Progenitor cell of endocrine pancreas (in vitro differentiated cells): ENCODE data around the gene ARID1B. TPM values are rescaled to one million over a fixed set of nuclear protein-coding genes. Genes with fewer than 3 reads are reported as not detected.

Experiments
- DNase-seq: peaks from one replicate; pipeline ENCODE4 v3.0.0; 2021; ENCODE audit warnings: low spot score; ENCODE audit not compliant: unreplicated experiment
- H3K27ac Mint-ChIP-seq: 2 replicates; pipeline ENCODE4 v1.8.0; 2021; ENCODE audit warnings: mild to moderate bottlenecking, moderate library complexity, mixed read lengths
- H3K27me3 Mint-ChIP-seq: 2 replicates; pipeline ENCODE4 v1.8.0; 2021; ENCODE audit warnings: mixed read lengths
- H3K36me3 Mint-ChIP-seq: 2 replicates; pipeline ENCODE4 v1.8.0; 2022; ENCODE audit warnings: mixed read lengths; ENCODE audit not compliant: insufficient read depth
- H3K4me1 Mint-ChIP-seq: 2 replicates; pipeline ENCODE4 v1.8.0; 2021; ENCODE audit warnings: low read depth, mixed read lengths
- H3K4me3 Mint-ChIP-seq: 2 replicates; pipeline ENCODE4 v1.8.0; 2021; ENCODE audit warnings: low read depth, mild to moderate bottlenecking, moderate library complexity, mixed read lengths
- H3K9me3 Mint-ChIP-seq: 2 replicates; pipeline ENCODE4 v1.8.0; 2021; ENCODE audit warnings: low read depth, mixed read lengths
- CTCF ChIP-seq: fragments of 200-600 bp; sonication (generic); IDR thresholded peaks from one replicate; pipeline ENCODE4 v1.5.0; 2021; ENCODE audit warnings: antibody characterized with exemption, mild to moderate bottlenecking; ENCODE audit not compliant: unreplicated experiment
- total RNA-seq: library from RNA; stranded (reverse); gene quantifications from 2 replicates; pipeline ENCODE4 v1.2.1, GENCODE V29; 2021

ARID1B gene
- total RNA-seq, 1 donor from 2014 or later: 152 TPM

DNA sequence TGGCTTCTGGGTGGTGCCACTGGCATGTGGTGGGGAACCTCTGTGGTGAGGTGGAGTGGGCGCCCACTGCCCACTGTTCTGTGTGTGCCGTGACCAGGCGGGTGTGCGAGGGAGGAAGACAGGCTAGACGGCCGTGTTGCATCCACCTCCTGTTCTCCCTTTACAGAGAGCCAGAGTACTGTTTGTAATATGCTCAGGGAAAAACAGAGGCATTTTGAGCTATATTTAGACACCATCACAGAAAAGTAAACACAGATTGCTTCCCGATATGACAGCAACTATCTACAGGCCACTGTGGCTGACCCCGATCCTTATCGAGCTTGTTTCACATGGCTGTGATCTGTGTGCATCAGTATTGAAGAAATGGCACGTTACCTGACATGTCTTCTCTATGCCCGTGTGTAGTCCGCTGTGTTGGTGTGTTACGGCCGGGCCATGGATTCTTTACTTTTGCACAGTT, 45.6 kb downstream of the ARID1B start:
- Mint-ChIP-seq H3K36me3 (peaks cover 3% of the 10 kb centered on the region), H3K4me1 (peaks cover 39% of the 10 kb centered on the region), H3K9me3 (no peaks in the 10 kb centered on the region), H3K4me3 (no peak overlapping the region), H3K27me3 (no peaks in the 10 kb centered on the region), H3K27ac (peak overlapping the region; percentile 79)
- no peak for TF ChIP-seq CTCF
- DNase-seq: no peak

DNA sequence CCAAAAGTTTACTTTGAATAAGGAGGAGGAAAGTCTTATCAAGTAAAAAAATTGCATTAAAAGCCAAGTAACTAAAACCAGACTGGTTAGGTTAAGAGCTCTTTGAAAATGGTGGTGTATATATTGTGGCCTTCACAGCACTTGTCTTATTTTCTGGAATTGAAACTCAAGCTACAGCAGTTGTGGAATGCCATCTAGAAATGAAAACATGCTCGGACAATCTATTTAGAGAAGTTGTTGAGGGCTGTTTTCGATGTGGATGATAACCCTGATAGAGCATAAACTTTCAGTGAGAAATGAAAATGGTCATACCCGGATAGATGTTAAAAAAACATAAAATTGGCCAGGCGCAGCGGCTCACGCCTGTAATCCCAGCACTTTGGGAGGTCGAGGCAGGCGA, 47.0 kb downstream of the ARID1B start:
- TF ChIP-seq CTCF: no peak
- Mint-ChIP-seq H3K4me3 (no peak overlapping the region), H3K4me1 (peaks cover 34% of the 10 kb centered on the region), H3K9me3 (no peaks in the 10 kb centered on the region), H3K27me3 (no peaks in the 10 kb centered on the region), H3K27ac (no peak overlapping the region), H3K36me3 (peaks cover 4% of the 10 kb centered on the region)
- DNase-seq: no peak

DNA sequence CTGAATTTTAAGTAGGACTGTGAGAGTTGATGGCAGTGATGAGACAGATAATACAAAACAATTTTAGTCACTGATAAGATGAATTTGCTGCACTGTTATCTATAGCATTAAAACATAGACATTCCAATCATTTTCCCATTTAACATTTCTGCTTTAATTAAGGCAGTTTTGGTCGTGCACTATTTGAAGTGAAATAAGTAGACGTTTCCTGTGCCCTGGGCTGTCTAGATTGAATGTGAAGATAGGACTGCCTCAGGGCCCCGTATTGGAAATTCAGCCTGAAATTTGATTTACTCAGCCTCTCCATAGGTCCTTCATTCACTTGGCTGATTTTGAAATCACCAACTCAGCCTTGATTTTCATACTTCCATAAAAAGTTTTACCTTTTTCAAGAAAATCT, 48.3 kb downstream of the ARID1B start:
- Mint-ChIP-seq H3K4me1 (peaks cover 27% of the 10 kb centered on the region), H3K27ac (no peak overlapping the region)

GRCh38 chr6:156826290-156826955, 49.2 kb downstream of the ARID1B start:
- TF ChIP-seq CTCF: no peak
- Mint-ChIP-seq H3K27me3 (no peaks in the 10 kb centered on the region), H3K9me3 (no peaks in the 10 kb centered on the region), H3K4me1 (peaks cover 25% of the 10 kb centered on the region), H3K27ac (peak overlapping the region; percentile 11), H3K4me3 (no peak overlapping the region), H3K36me3 (peaks cover 12% of the 10 kb centered on the region)
- no peak for DNase-seq

More for the DNA sequence above, 48.3 kb downstream of the ARID1B start:
- no peak overlapping the region for H3K4me3 Mint-ChIP-seq
- peaks cover 12% of the 10 kb centered on the region for H3K36me3 Mint-ChIP-seq
- no peak for TF ChIP-seq CTCF
- no peak for DNase-seq
- no peaks in the 10 kb centered on the region for H3K27me3 Mint-ChIP-seq
- H3K9me3 Mint-ChIP-seq: no peaks in the 10 kb centered on the region

DNA sequence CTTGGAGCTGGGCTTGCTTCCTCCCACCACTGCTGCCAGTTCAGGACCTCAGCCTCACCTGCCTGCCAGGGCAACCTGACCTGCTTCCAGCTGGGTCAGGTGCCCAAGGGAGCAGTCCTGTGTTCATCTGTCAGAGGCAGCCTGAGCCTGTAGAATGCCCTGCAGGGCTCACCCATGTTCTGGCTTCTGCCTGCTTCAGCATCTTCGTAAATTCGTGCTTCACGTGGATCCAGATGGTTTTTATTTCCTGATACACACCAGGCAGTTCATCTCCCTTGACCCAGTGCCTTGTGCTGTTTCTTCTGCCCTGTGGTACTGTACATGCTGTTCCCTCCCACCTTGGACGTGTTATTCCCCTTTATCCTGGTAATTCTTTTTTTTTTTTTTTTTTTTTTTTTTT, 50.2 kb downstream of the ARID1B start:
- TF ChIP-seq CTCF: no peak
- Mint-ChIP-seq H3K36me3 (peaks cover 14% of the 10 kb centered on the region), H3K27me3 (no peaks in the 10 kb centered on the region), H3K27ac (peak overlapping the region; percentile 57), H3K4me3 (no peak overlapping the region), H3K9me3 (no peaks in the 10 kb centered on the region), H3K4me1 (peaks cover 23% of the 10 kb centered on the region)
- DNase-seq: no peak
